ENCODE results near the gene TBCB. TPM values are rescaled to one million over a fixed set of nuclear protein-coding genes. Genes with fewer than 3 reads are reported as not detected.
"Not testable (repeated sequence)": the region's sequence is repeated elsewhere in the genome, so short reads cannot be mapped to it uniquely, and the experiment has no call there.

TBCB gene
- total and polyA plus RNA-seq, 4 donors, result 121 to 220 (median 127) TPM

- H3K27ac ChIP-seq (ENCODE audit: low read depth in 1 of 2, low read length in 2 of 2), result no peak overlapping the region
- no peak for ATAC-seq (ENCODE audit: low FRiP score)
- no peaks in the 10 kb centered on the region for H3K4me1 ChIP-seq (ENCODE audit: control insufficient read depth in 1 of 2, insufficient read depth in 2 of 2, low read length in 2 of 2)
- intact Hi-C loops (cut with DNase I), result no loop called here
- WGBS, 2 donors, result 93 to 96% methylated on average over 12 of the region's 12 CpGs
- H3K4me3 ChIP-seq (ENCODE audit: low read length in 2 of 2), result no peak overlapping the region
- H3K27me3 ChIP-seq (ENCODE audit: control insufficient read depth in 1 of 2, insufficient read depth in 2 of 2, low read length in 1 of 2), result no peaks in the 10 kb centered on the region
- H3K9me3 ChIP-seq (ENCODE audit: control insufficient read depth, low read length), result no peaks in the 10 kb centered on the region
- peaks cover 0 to 5% of the 10 kb centered on the region in 2 donors for H3K36me3 ChIP-seq (ENCODE audit: control insufficient read depth in 1 of 2, insufficient read depth in 2 of 2, low read length in 1 of 2)
- DNase-seq, result peak in 1 of 2 donors; percentile 37
These were observed 48.5 kb downstream of the TBCB start for GRCh38 chr19:36163813-36164212.

DNA sequence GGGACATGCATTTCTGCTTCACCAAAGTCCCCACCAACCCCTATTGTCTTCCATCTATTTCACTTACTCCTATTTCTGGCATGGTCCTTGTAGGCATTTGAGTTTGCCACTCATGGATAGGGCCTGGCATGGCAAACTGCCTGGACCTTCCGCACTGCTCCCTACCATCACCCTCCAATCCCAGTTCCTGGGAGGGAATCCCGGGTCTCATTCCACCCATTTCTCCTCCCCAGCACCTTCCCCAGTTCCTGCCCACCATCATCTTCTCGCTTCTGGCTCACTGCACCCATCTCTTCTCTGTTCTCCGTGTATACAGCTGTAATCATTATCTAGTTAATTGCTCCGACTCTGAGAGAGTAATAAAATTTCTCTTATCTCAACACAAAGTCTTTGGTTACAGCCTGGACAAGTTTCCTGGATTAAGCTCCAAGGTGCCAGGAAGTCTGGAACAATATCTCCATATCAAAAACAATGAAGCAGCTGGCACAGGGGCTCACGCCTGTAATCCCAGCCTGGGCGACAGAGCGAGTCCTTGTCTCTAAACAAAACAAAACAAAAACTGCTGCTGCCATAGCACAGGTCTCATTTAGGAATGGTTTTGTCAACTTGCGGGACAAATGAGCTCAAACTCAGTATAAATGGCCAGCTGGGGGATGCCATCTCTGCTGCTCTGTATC lies 54.0 kb downstream of the TBCB start:
- no peak for DNase-seq
- peak; percentile 42 for ATAC-seq (ENCODE audit: low FRiP score)
- 8 to 10% methylated on average over 9 of the region's 9 CpGs for WGBS, 2 donors
- Histone ChIP-seq H3K4me3 (ENCODE audit: low read length in 2 of 2) (no peak overlapping the region), H3K27me3 (ENCODE audit: control insufficient read depth in 1 of 2, insufficient read depth in 2 of 2, low read length in 1 of 2) (no peaks in the 10 kb centered on the region), H3K4me1 (ENCODE audit: control insufficient read depth in 1 of 2, insufficient read depth in 2 of 2, low read length in 2 of 2) (no peaks in the 10 kb centered on the region), H3K27ac (ENCODE audit: low read depth in 1 of 2, low read length in 2 of 2) (peak overlapping the region; percentile 29 to 49), H3K36me3 (ENCODE audit: control insufficient read depth in 1 of 2, insufficient read depth in 2 of 2, low read length in 1 of 2) (no peaks in the 10 kb centered on the region), H3K9me3 (ENCODE audit: control insufficient read depth, low read length) (no peaks in the 10 kb centered on the region)
- intact Hi-C loops (cut with DNase I), result no loop called here

DNA sequence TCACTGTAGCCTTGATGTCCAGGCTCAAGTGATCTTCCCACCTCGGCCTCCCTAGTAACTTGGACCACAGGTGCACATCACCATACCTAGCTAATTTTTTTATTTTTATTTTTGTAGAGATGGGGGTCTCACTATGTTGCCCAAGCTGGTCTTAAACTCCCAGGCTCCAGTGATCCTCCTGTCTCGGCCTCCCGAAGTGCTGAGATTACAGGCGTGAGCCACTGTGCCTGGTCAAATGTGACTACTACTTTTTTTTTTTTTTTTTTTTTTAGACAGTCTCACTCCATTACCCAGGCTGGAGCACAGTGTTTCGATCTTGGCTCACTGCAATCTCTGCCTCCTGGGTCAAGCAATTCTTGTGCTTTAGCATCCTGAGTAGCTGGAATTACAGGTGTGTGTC lies 57.6 kb downstream of the TBCB start:
- H3K27ac ChIP-seq (ENCODE audit: low read depth in 1 of 2, low read length in 2 of 2), result no peak overlapping the region
- H3K27me3 ChIP-seq (ENCODE audit: control insufficient read depth in 1 of 2, insufficient read depth in 2 of 2, low read length in 1 of 2), result no peaks in the 10 kb centered on the region
- DNase-seq, result no peak
- no peaks in the 10 kb centered on the region for H3K9me3 ChIP-seq (ENCODE audit: control insufficient read depth, low read length)
- H3K4me1 ChIP-seq (ENCODE audit: control insufficient read depth in 1 of 2, insufficient read depth in 2 of 2, low read length in 2 of 2), result no peaks in the 10 kb centered on the region
- no peaks in the 10 kb centered on the region for H3K36me3 ChIP-seq (ENCODE audit: control insufficient read depth in 1 of 2, insufficient read depth in 2 of 2, low read length in 1 of 2)
- H3K4me3 ChIP-seq (ENCODE audit: low read length in 2 of 2), result no peak overlapping the region
- intact Hi-C loops (cut with DNase I), result no loop called here
- ATAC-seq (ENCODE audit: low FRiP score), result no peak
- 91 to 92% methylated on average over 5 of the region's 5 CpGs for WGBS, 2 donors

- ATAC-seq (ENCODE audit: low FRiP score); H3K27ac ChIP-seq (ENCODE audit: low read depth in 1 of 2, low read length in 2 of 2); H3K4me3 ChIP-seq (ENCODE audit: low read length in 2 of 2); H3K4me1 ChIP-seq (ENCODE audit: control insufficient read depth in 1 of 2, insufficient read depth in 2 of 2, low read length in 2 of 2); DNase-seq; H3K9me3 ChIP-seq (ENCODE audit: control insufficient read depth, low read length); intact Hi-C loops (cut with DNase I); H3K36me3 ChIP-seq (ENCODE audit: control insufficient read depth in 1 of 2, insufficient read depth in 2 of 2, low read length in 1 of 2); H3K27me3 ChIP-seq (ENCODE audit: control insufficient read depth in 1 of 2, insufficient read depth in 2 of 2, low read length in 1 of 2): not testable (repeated sequence)
- WGBS, 2 donors, result 64 to 70% methylated on average over 8 of the region's 8 CpGs
These were observed 58.6 kb downstream of the TBCB start for GRCh38 chr19:36173846-36174245.

Other genes with a start within 250 kb of the TBCB start
- 10 to 100 TPM; 12.9 to 13.5 TPM for gene APLP1, start 246.9 kb upstream of the TBCB start, total RNA-seq
- 10 to 100 TPM in 1 of 2 donors, 1 to 10 TPM in 1; 7.6 to 23.0 TPM for gene APLP1, start 246.9 kb upstream of the TBCB start, polyA plus RNA-seq
- 10 to 100 TPM; 18.9 to 19.4 TPM for gene NFKBID, start 214.9 kb upstream of the TBCB start, total RNA-seq
- 10 to 100 TPM in 1 of 2 donors, 1 to 10 TPM in 1; 2.9 to 10.4 TPM for gene NFKBID, start 214.9 kb upstream of the TBCB start, polyA plus RNA-seq
- gene HCST, start 212.9 kb upstream of the TBCB start, total RNA-seq, result 10 to 100 TPM; 18.7 TPM
- 10 to 100 TPM in 1 of 2 donors, 1 to 10 TPM in 1; 7.3 to 20.9 TPM for gene HCST, start 212.9 kb upstream of the TBCB start, polyA plus RNA-seq
- gene TYROBP, start 207.2 kb upstream of the TBCB start, total RNA-seq, result 100 to 1,000 TPM in 1 of 2 donors, 10 to 100 TPM in 1; 98.9 to 117 TPM
- gene TYROBP, start 207.2 kb upstream of the TBCB start, polyA plus RNA-seq, result 100 to 1,000 TPM in 1 of 2 donors, 10 to 100 TPM in 1; 48.8 to 327 TPM
- 10 to 100 TPM; 14.5 to 15.1 TPM for gene LRFN3, start 179.1 kb upstream of the TBCB start, total RNA-seq
- 1 to 10 TPM; 2.0 to 6.1 TPM for gene LRFN3, start 179.1 kb upstream of the TBCB start, polyA plus RNA-seq
- 10 to 100 TPM; 11.6 to 16.6 TPM for gene SDHAF1, start 120.3 kb upstream of the TBCB start, total RNA-seq
- gene SDHAF1, start 120.3 kb upstream of the TBCB start, polyA plus RNA-seq, result 10 to 100 TPM; 11.1 to 26.1 TPM
- 1 to 10 TPM; 1.0 to 1.4 TPM for gene SYNE4, start 106.7 kb upstream of the TBCB start, total RNA-seq
- 1 to 10 TPM in 1 of 2 donors, not detected in 1; 2.3 TPM for gene SYNE4, start 106.7 kb upstream of the TBCB start, polyA plus RNA-seq
- 10 to 100 TPM; 14.0 to 15.3 TPM for gene ALKBH6, start 101.3 kb upstream of the TBCB start, total RNA-seq
- gene ALKBH6, start 101.3 kb upstream of the TBCB start, polyA plus RNA-seq, result 10 to 100 TPM; 10.3 to 25.6 TPM
- gene CLIP3, start 82.6 kb upstream of the TBCB start, total RNA-seq, result 10 to 100 TPM; 35.1 to 37.1 TPM
- 10 to 100 TPM in 1 of 2 donors, 1 to 10 TPM in 1; 8.9 to 22.2 TPM for gene CLIP3, start 82.6 kb upstream of the TBCB start, polyA plus RNA-seq
- gene THAP8, start 61.2 kb upstream of the TBCB start, total RNA-seq, result 1 to 10 TPM; 1.8 to 4.1 TPM
- 1 to 10 TPM; 2.9 to 3.6 TPM for gene THAP8, start 61.2 kb upstream of the TBCB start, polyA plus RNA-seq
- gene WDR62, start 60.6 kb upstream of the TBCB start, total RNA-seq, result 1 to 10 TPM in 1 of 2 donors, under 1 TPM in 1; 0.45 to 1.3 TPM
- gene WDR62, start 60.6 kb upstream of the TBCB start, polyA plus RNA-seq, result under 1 TPM; 0.25 to 0.26 TPM
- not detected for gene OVOL3, start 4.3 kb upstream of the TBCB start, total RNA-seq
- not detected for gene OVOL3, start 4.3 kb upstream of the TBCB start, polyA plus RNA-seq
- gene POLR2I, start 593 bp upstream of the TBCB start, total RNA-seq, result 10 to 100 TPM; 33.7 to 48.1 TPM
- 10 to 100 TPM; 56.7 to 96.0 TPM for gene POLR2I, start 593 bp upstream of the TBCB start, polyA plus RNA-seq
- gene CAPNS1, start 24.6 kb downstream of the TBCB start, total RNA-seq, result 100 to 1,000 TPM; 521 to 538 TPM
- gene CAPNS1, start 24.6 kb downstream of the TBCB start, polyA plus RNA-seq, result 100 to 1,000 TPM; 488 to 543 TPM
- gene COX7A1, start 37.0 kb downstream of the TBCB start, total RNA-seq, result 100 to 1,000 TPM; 127 to 172 TPM
- gene COX7A1, start 37.0 kb downstream of the TBCB start, polyA plus RNA-seq, result 100 to 1,000 TPM; 191 to 244 TPM
- 1 to 10 TPM; 7.4 to 8.0 TPM for gene ZNF565, start 99.2 kb downstream of the TBCB start, total RNA-seq
- 1 to 10 TPM; 1.6 to 2.6 TPM for gene ZNF565, start 99.2 kb downstream of the TBCB start, polyA plus RNA-seq
- 10 to 100 TPM; 44.3 to 44.8 TPM for gene ZNF146, start 99.6 kb downstream of the TBCB start, total RNA-seq
- gene ZNF146, start 99.6 kb downstream of the TBCB start, polyA plus RNA-seq, result 10 to 100 TPM; 26.7 to 40.1 TPM